Mesodermal cell (in vitro differentiated cells): ENCODE measurements around the gene ATP2B1.

ENCODE experiments used
- H3K27ac ChIP-seq: 2 replicates; pipeline ENCODE4 v1.7.0; 2013; ENCODE audit warnings: mild to moderate bottlenecking, low read depth, low read length, moderate library complexity; ENCODE audit not compliant: severe bottlenecking
- H3K36me3 ChIP-seq: 2 replicates; pipeline ENCODE4 v1.7.1; 2013; ENCODE audit warnings: mild to moderate bottlenecking, low read length, moderate library complexity; ENCODE audit not compliant: control insufficient read depth, insufficient read depth
- H3K4me1 ChIP-seq: one replicate; pipeline ENCODE4 v1.7.1; 2013; ENCODE audit warnings: mild to moderate bottlenecking, low read length; ENCODE audit not compliant: insufficient read depth, control insufficient read depth, poor library complexity, severe bottlenecking
- H3K4me3 ChIP-seq: 2 replicates; pipeline ENCODE4 v1.7.0; 2013; ENCODE audit warnings: low read length, control low read depth, mild to moderate bottlenecking; ENCODE audit not compliant: insufficient read depth, poor library complexity, severe bottlenecking; ENCODE audit errors: extremely low read depth
- H3K9me3 ChIP-seq: 2 replicates; pipeline ENCODE4 v1.7.1; 2013; ENCODE audit warnings: mild to moderate bottlenecking, low read length, moderate library complexity; ENCODE audit not compliant: control insufficient read depth
- WGBS, 2 experiments: methylation state at CpG; one replicate each; pipeline ENCODE4 v1.1.5; 2013; ENCODE audit warnings: missing lambda C conversion rate in 2 of 2; ENCODE audit not compliant: insufficient coverage in 2 of 2; 5-methylcytosine and 5-hydroxymethylcytosine counted together

ATP2B1 gene

GRCh38 chr12:89593873-89594272, 114.8 kb downstream of the ATP2B1 start:
- 95 to 100% methylated on average over 2 to 5 of the region's 5 CpGs for WGBS, 2 experiments
- Histone ChIP-seq H3K9me3 (no peaks in the 10 kb centered on the region), H3K36me3 (peaks cover 43% of the 10 kb centered on the region), H3K27ac (no peak overlapping the region), H3K4me3 (no peak overlapping the region), H3K4me1 (no peaks in the 10 kb centered on the region)

GRCh38 chr12:89593233-89593632, 115.4 kb downstream of the ATP2B1 start:
- Histone ChIP-seq H3K27ac (no peak overlapping the region), H3K9me3 (no peaks in the 10 kb centered on the region), H3K4me1 (no peaks in the 10 kb centered on the region), H3K36me3 (peaks cover 42% of the 10 kb centered on the region), H3K4me3 (no peak overlapping the region)
- 83 to 92% methylated on average over 3 to 4 of the region's 4 CpGs for WGBS, 2 experiments

- Histone ChIP-seq H3K4me1 (no peaks in the 10 kb centered on the region), H3K27ac (no peak overlapping the region), H3K4me3 (no peak overlapping the region), H3K36me3 (peaks cover 43% of the 10 kb centered on the region), H3K9me3 (no peaks in the 10 kb centered on the region)
These were observed 118.9 kb downstream of the ATP2B1 start for GRCh38 chr12:89589753-89590152.

- Histone ChIP-seq H3K4me1 (peaks cover 10% of the 10 kb centered on the region), H3K36me3 (peaks cover 7% of the 10 kb centered on the region)
- 80% methylated on average over 1 of the region's 2 CpGs; no CpG with 5 or more reads in 1 of the 2 experiments for WGBS, 2 experiments
These were observed 130.1 kb downstream of the ATP2B1 start for GRCh38 chr12:89578499-89578898.

GRCh38 chr12:89576572-89577220, 131.9 kb downstream of the ATP2B1 start:
- Histone ChIP-seq H3K36me3 (no peaks in the 10 kb centered on the region), H3K4me1 (peaks cover 10% of the 10 kb centered on the region), H3K27ac (no peak overlapping the region), H3K4me3 (no peak overlapping the region), H3K9me3 (no peaks in the 10 kb centered on the region)
- 100% methylated on average over 1 of the region's 1 CpG; no CpG with 5 or more reads in 1 of the 2 experiments for WGBS, 2 experiments

More at GRCh38 chr12:89578499-89578898, 130.1 kb downstream of the ATP2B1 start:
- Histone ChIP-seq H3K9me3 (no peaks in the 10 kb centered on the region), H3K27ac (no peak overlapping the region), H3K4me3 (no peak overlapping the region)

- H3K27ac ChIP-seq: no peak overlapping the region
- WGBS, 2 experiments: 67% methylated on average over 1 of the region's 1 CpG; no CpG with 5 or more reads in 1 of the 2 experiments
These were observed 133.3 kb downstream of the ATP2B1 start for GRCh38 chr12:89575374-89575773.

GRCh38 chr12:89574736-89575208, 133.9 kb downstream of the ATP2B1 start:
- Histone ChIP-seq H3K4me1 (peaks cover 10% of the 10 kb centered on the region), H3K9me3 (no peaks in the 10 kb centered on the region), H3K4me3 (no peak overlapping the region), H3K27ac (peak overlapping the region; percentile 71), H3K36me3 (no peaks in the 10 kb centered on the region)
- WGBS, 2 experiments: 18% methylated on average over 2 of the region's 2 CpGs; no CpG with 5 or more reads in 1 of the 2 experiments

More at GRCh38 chr12:89575374-89575773, 133.3 kb downstream of the ATP2B1 start:
- Histone ChIP-seq H3K9me3 (no peaks in the 10 kb centered on the region), H3K4me3 (no peak overlapping the region), H3K36me3 (no peaks in the 10 kb centered on the region), H3K4me1 (peaks cover 10% of the 10 kb centered on the region)

- 100% methylated on average over 1 of the region's 5 CpGs; no CpG with 5 or more reads in 1 of the 2 experiments for WGBS, 2 experiments
- no peak overlapping the region for H3K4me3 ChIP-seq
- no peaks in the 10 kb centered on the region for H3K9me3 ChIP-seq
- H3K27ac ChIP-seq: no peak overlapping the region
- no peaks in the 10 kb centered on the region for H3K36me3 ChIP-seq
- peaks cover 10% of the 10 kb centered on the region for H3K4me1 ChIP-seq
These were observed 135.4 kb downstream of the ATP2B1 start for GRCh38 chr12:89573051-89573810.

- Histone ChIP-seq H3K4me3 (no peak overlapping the region), H3K4me1 (peaks cover 14% of the 10 kb centered on the region), H3K27ac (no peak overlapping the region), H3K9me3 (no peaks in the 10 kb centered on the region), H3K36me3 (no peaks in the 10 kb centered on the region)
- WGBS, 2 experiments: 93 to 96% methylated on average over 3 to 4 of the region's 4 CpGs
These were observed 137.0 kb downstream of the ATP2B1 start for GRCh38 chr12:89571491-89572195.

- H3K9me3 ChIP-seq: no peaks in the 10 kb centered on the region
- H3K27ac ChIP-seq: no peak overlapping the region
- 72 to 88% methylated on average over 1 to 2 of the region's 5 CpGs for WGBS, 2 experiments
These were observed 140.2 kb downstream of the ATP2B1 start for GRCh38 chr12:89568484-89568883.

More at GRCh38 chr12:89568484-89568883, 140.2 kb downstream of the ATP2B1 start:
- Histone ChIP-seq H3K4me1 (peaks cover 7% of the 10 kb centered on the region), H3K36me3 (no peaks in the 10 kb centered on the region), H3K4me3 (no peak overlapping the region)
